ENCODE measurements around the gene HOXB3. TPM values are rescaled to one million over a fixed set of nuclear protein-coding genes. Genes with fewer than 3 reads are reported as not detected.

The HOXB3 gene
- total and polyA plus RNA-seq, 2 of the 4 experiments (the other 2 are of a cell fraction): 6.3 to 59.6 TPM

- BruUV-seq (replicated peaks): no TSS peak
- H3K23ac ChIP-seq (ENCODE audit: low read depth, low read length): no peak overlapping the region
- CTCF ChIA-PET: interaction anchor here (0.6 to 1.4 kb wide), 5 partner anchors 9 to 355 kb away, joined by 3 to 6 read pairs (median 4); no protein-coding TSS in a partner anchor
- H2BK120ac ChIP-seq (ENCODE audit: low read depth, low read length): no peak overlapping the region; the same call in 1 of the 2 replicates
- no peaks in the 10 kb centered on the region for H3K36me3 ChIP-seq (ENCODE audit: control insufficient read depth, insufficient read depth, low read length)
- H2BK20ac ChIP-seq (ENCODE audit: low read depth, low read length): no peak overlapping the region
- H3K27me3 ChIP-seq (ENCODE audit: control insufficient read depth, insufficient read depth, low read length): peaks cover 36% of the 10 kb centered on the region
- peaks cover 11% of the 10 kb centered on the region for H3K4me1 ChIP-seq (ENCODE audit: control insufficient read depth, insufficient read depth, low read length)
- H3K27ac ChIP-seq (ENCODE audit: insufficient read depth, low read length): peak overlapping the region; percentile 94
- POLR2A ChIA-PET (ENCODE audit: unreplicated experiment): interaction anchor here (0.6 to 1.4 kb wide), 3 partner anchors 17 to 26 kb away, joined by 3 to 4 read pairs (median 4); no protein-coding TSS in a partner anchor
- peak overlapping the region; percentile 57 for H2AK9ac ChIP-seq (replicated peaks; ENCODE audit: low read depth, low read length, poor library complexity)
- in situ Hi-C loops (cut with MboI; ENCODE audit: low sequenced_read_pairs): no loop called here
- no peak overlapping the region for H2AK5ac ChIP-seq (ENCODE audit: low read depth, low read length)
- 0 out of 2 replicates have a peak, but pooled peaks cover 3% of the 10 kb centered on the region for H3K9me1 ChIP-seq (ENCODE audit: insufficient read depth, low read length)
- H4K91ac ChIP-seq (ENCODE audit: insufficient read depth, low read depth, low read length): no peak overlapping the region
- H3K4ac ChIP-seq (ENCODE audit: low read depth, low read length): no peak overlapping the region
- H2BK15ac ChIP-seq (ENCODE audit: low read depth, low read length): no peak overlapping the region
- intact Hi-C loops (cut with micrococcal nuclease): no loop called here
- TF ChIP-seq ELK1 (IDR thresholded peaks at IDR 0.05; ENCODE audit: borderline replicate concordance, low read depth, low read length): no peak
- TF ChIP-seq CTCF (conservative IDR thresholded peaks at IDR 0.05; ENCODE audit: low read depth, low read length): no peak
- no peak for TF ChIP-seq RAD21 (IDR thresholded peaks at IDR 0.05; ENCODE audit: low read length)
- TF ChIP-seq CHD1 (IDR thresholded peaks at IDR 0.05; ENCODE audit: low read depth, low read length): no peak
- no peak for TF ChIP-seq CEBPB (IDR thresholded peaks at IDR 0.05; ENCODE audit: low read depth, low read length)
- TF ChIP-seq USF2 (IDR thresholded peaks at IDR 0.05; ENCODE audit: low read depth, low read length): no peak
- H4K5ac ChIP-seq (ENCODE audit: low read depth, low read length): no peak overlapping the region
- no peak overlapping the region; the same call in 1 of the 2 replicates for H3K18ac ChIP-seq (ENCODE audit: low read depth, low read length)
- H4K8ac ChIP-seq (ENCODE audit: low read depth in 2 of 2, low read length in 2 of 2): no peak overlapping the region
- H2BK5ac ChIP-seq (ENCODE audit: low read depth, low read length, poor library complexity, severe bottlenecking): peak overlapping the region; percentile 27
- WGBS, 2 experiments (ENCODE audit: extremely low coverage in 2 of 2, insufficient read length in 1 of 2): 42% methylated on average over 39 of the region's 55 CpGs; no CpG with 5 or more reads in 1 of the 2 experiments
- DNase-seq (peak; percentile 31), ATAC-seq (ENCODE audit: low read depth) (no peak)
- H3K79me1 ChIP-seq (ENCODE audit: low read depth in 1 of 2, low read length in 2 of 2): peaks cover 9 to 27% of the 10 kb centered on the region in 2 experiments; a peak in 3 of 4 replicates
- peak overlapping the region; percentile 63 for H3K9ac ChIP-seq (ENCODE audit: low read depth, low read length)
- peaks cover 4% of the 10 kb centered on the region; the same call in 1 of the 2 replicates for H4K20me1 ChIP-seq (ENCODE audit: insufficient read depth, low read length)
- dilution Hi-C loops (cut with HindIII; ENCODE audit: low sequenced_read_pairs, unreplicated experiment): no loop called here
- peak overlapping the region; percentile 73 for H3K4me2 ChIP-seq (ENCODE audit: low read depth, low read length)
- no peaks in the 10 kb centered on the region for H3K9me3 ChIP-seq (ENCODE audit: control insufficient read depth, insufficient read depth, low read length)
- no peak overlapping the region for H3K14ac ChIP-seq (replicated peaks; ENCODE audit: low read depth, low read length)
- peak overlapping the region; percentile 52 for H3K4me3 ChIP-seq (ENCODE audit: insufficient read depth, low read depth, low read length)
- H2AFZ ChIP-seq (replicated peaks; ENCODE audit: low read length, poor library complexity): peak overlapping the region; percentile 78
- H3K56ac ChIP-seq (ENCODE audit: extremely low read depth, insufficient read depth, low read length): 0 out of 2 replicates have a peak overlapping the region, but pooled peaks have one; percentile 9
Measured at GRCh38 chr17:48613862-48614694, 24.0 kb upstream of the HOXB3 start.
